Activated CD8-positive, alpha-beta T cell treated with anti-CD3 and anti-CD28 coated beads for 36 hours (primary cell): ENCODE results near the gene PRKG1. TPM values are rescaled to one million over a fixed set of nuclear protein-coding genes. Genes with fewer than 3 reads are reported as not detected.

ENCODE experiments used
- ATAC-seq: fragments of 200-7000 bp; cut with Tn5 transposase; one replicate; pipeline ENCODE4 v1.10.0; 2021; ENCODE audit warnings: mild to moderate bottlenecking, moderate library complexity
- CTCF ChIA-PET: fragments of 350-600 bp; sonication (Branson Sonifier 250); formaldehyde crosslinking; loops from one replicate; lab custom pipeline; 2021; ENCODE audit warnings: antibody characterized with exemption; lab: Charles Lee
- POLR2A ChIA-PET: fragments of 350-600 bp; sonication (Branson Sonifier 250); formaldehyde crosslinking; loops from one replicate; lab custom pipeline; 2021; ENCODE audit warnings: antibody characterized with exemption; lab: Charles Lee
- DNase-seq: peaks from one replicate; pipeline ENCODE4 v3.0.0-alpha.2; 2020
- H3K27ac Mint-ChIP-seq: one replicate; pipeline ENCODE4 v1.8.0; 2021; ENCODE audit warnings: mild to moderate bottlenecking, mixed read lengths
- H3K27me3 Mint-ChIP-seq: one replicate; pipeline ENCODE4 v1.8.0; 2021; ENCODE audit warnings: mixed read lengths
- H3K36me3 Mint-ChIP-seq: one replicate; pipeline ENCODE4 v1.8.0; 2021; ENCODE audit warnings: low read depth, mixed read lengths
- H3K4me1 Mint-ChIP-seq: one replicate; pipeline ENCODE4 v1.8.0; 2021; ENCODE audit warnings: low read depth, mixed read lengths
- H3K4me3 Mint-ChIP-seq: one replicate; pipeline ENCODE4 v1.8.0; 2021; ENCODE audit warnings: mild to moderate bottlenecking, moderate library complexity, mixed read lengths
- H3K9me3 Mint-ChIP-seq: one replicate; pipeline ENCODE4 v1.8.0; 2021; ENCODE audit warnings: mixed read lengths
- intact Hi-C: fragments of 100-400 bp; cut with micrococcal nuclease; formaldehyde crosslinking; loops from one replicate; pipeline ENCODE4 v1.10.0; 2022
- total RNA-seq, 2 experiments: library from RNA; stranded (reverse); gene quantifications; one replicate each; pipeline ENCODE4 v1.2.3, GENCODE V29; 2021
- TF ChIP-seq, protein P1 (sequence below): fragments of 200-600 bp; IDR thresholded peaks from one replicate; pipeline ENCODE4 v1.8.0; 2022; ENCODE audit warnings: antibody characterized with exemption, mild to moderate bottlenecking

Gene PRKG1
- total RNA-seq, 2 experiments from 2014 or later: not detected

GRCh38 chr10:51319173-51319435 is 244.8 kb downstream of the PRKG1 start:
- no peak for DNase-seq
- ChIA-PET POLR2A (no interaction called here), CTCF (no interaction called here)
- intact Hi-C loops: no loop called here
- Mint-ChIP-seq H3K4me3 (no peak overlapping the region), H3K27me3 (no peaks in the 10 kb centered on the region), H3K4me1 (no peaks in the 10 kb centered on the region), H3K36me3 (no peaks in the 10 kb centered on the region), H3K9me3 (no peaks in the 10 kb centered on the region), H3K27ac (no peak overlapping the region)
- TF ChIP-seq, protein P1, sequence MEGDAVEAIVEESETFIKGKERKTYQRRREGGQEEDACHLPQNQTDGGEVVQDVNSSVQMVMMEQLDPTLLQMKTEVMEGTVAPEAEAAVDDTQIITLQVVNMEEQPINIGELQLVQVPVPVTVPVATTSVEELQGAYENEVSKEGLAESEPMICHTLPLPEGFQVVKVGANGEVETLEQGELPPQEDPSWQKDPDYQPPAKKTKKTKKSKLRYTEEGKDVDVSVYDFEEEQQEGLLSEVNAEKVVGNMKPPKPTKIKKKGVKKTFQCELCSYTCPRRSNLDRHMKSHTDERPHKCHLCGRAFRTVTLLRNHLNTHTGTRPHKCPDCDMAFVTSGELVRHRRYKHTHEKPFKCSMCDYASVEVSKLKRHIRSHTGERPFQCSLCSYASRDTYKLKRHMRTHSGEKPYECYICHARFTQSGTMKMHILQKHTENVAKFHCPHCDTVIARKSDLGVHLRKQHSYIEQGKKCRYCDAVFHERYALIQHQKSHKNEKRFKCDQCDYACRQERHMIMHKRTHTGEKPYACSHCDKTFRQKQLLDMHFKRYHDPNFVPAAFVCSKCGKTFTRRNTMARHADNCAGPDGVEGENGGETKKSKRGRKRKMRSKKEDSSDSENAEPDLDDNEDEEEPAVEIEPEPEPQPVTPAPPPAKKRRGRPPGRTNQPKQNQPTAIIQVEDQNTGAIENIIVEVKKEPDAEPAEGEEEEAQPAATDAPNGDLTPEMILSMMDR: no peak
- ATAC-seq: no peak

- Mint-ChIP-seq H3K4me3 (no peak overlapping the region), H3K27me3 (no peaks in the 10 kb centered on the region), H3K36me3 (no peaks in the 10 kb centered on the region), H3K27ac (no peak overlapping the region), H3K9me3 (no peaks in the 10 kb centered on the region), H3K4me1 (no peaks in the 10 kb centered on the region)
- ChIA-PET CTCF (no interaction called here), POLR2A (no interaction called here)
- DNase-seq (no peak), ATAC-seq (no peak)
- intact Hi-C loops: no loop called here
- TF ChIP-seq, protein P1: no peak
Observed at GRCh38 chr10:51321300-51321699, 247.0 kb downstream of the PRKG1 start.

- Mint-ChIP-seq H3K9me3 (no peaks in the 10 kb centered on the region), H3K27ac (no peak overlapping the region), H3K4me1 (no peaks in the 10 kb centered on the region), H3K36me3 (no peaks in the 10 kb centered on the region), H3K4me3 (no peak overlapping the region), H3K27me3 (no peaks in the 10 kb centered on the region)
- POLR2A ChIA-PET: no interaction called here
- TF ChIP-seq, protein P1: no peak
- CTCF ChIA-PET: no interaction called here
- intact Hi-C loops: no loop called here
- ATAC-seq (no peak), DNase-seq (no peak)
Observed at GRCh38 chr10:51321980-51322379, 247.7 kb downstream of the PRKG1 start.

GRCh38 chr10:51325649-51326048 is 251.4 kb downstream of the PRKG1 start:
- intact Hi-C loops: no loop called here
- Mint-ChIP-seq H3K27me3 (no peaks in the 10 kb centered on the region), H3K4me3 (no peak overlapping the region), H3K4me1 (no peaks in the 10 kb centered on the region), H3K36me3 (no peaks in the 10 kb centered on the region), H3K27ac (no peak overlapping the region), H3K9me3 (peaks cover 2% of the 10 kb centered on the region)
- DNase-seq (no peak), ATAC-seq (no peak)
- CTCF ChIA-PET: no interaction called here
- POLR2A ChIA-PET: no interaction called here
- TF ChIP-seq, protein P1: no peak

- intact Hi-C loops: no loop called here
- POLR2A ChIA-PET: no interaction called here
- no peak for DNase-seq
- H3K4me1 Mint-ChIP-seq: no peaks in the 10 kb centered on the region
- no peaks in the 10 kb centered on the region for H3K27me3 Mint-ChIP-seq
- H3K36me3 Mint-ChIP-seq: no peaks in the 10 kb centered on the region
- ATAC-seq: no peak
- TF ChIP-seq, protein P1: no peak
- H3K4me3 Mint-ChIP-seq: no peak overlapping the region
- no peak overlapping the region for H3K27ac Mint-ChIP-seq
- peaks cover 2% of the 10 kb centered on the region for H3K9me3 Mint-ChIP-seq
- CTCF ChIA-PET: no interaction called here
Observed at GRCh38 chr10:51326174-51326573, 251.9 kb downstream of the PRKG1 start.
